ENCODE data around the gene SOX30. TPM values are rescaled to one million over a fixed set of nuclear protein-coding genes. Genes with fewer than 3 reads are reported as not detected.

Gene SOX30
- total RNA-seq, 2 donors from 2014 or later = 0.48 TPM; not detected in 1

DNA sequence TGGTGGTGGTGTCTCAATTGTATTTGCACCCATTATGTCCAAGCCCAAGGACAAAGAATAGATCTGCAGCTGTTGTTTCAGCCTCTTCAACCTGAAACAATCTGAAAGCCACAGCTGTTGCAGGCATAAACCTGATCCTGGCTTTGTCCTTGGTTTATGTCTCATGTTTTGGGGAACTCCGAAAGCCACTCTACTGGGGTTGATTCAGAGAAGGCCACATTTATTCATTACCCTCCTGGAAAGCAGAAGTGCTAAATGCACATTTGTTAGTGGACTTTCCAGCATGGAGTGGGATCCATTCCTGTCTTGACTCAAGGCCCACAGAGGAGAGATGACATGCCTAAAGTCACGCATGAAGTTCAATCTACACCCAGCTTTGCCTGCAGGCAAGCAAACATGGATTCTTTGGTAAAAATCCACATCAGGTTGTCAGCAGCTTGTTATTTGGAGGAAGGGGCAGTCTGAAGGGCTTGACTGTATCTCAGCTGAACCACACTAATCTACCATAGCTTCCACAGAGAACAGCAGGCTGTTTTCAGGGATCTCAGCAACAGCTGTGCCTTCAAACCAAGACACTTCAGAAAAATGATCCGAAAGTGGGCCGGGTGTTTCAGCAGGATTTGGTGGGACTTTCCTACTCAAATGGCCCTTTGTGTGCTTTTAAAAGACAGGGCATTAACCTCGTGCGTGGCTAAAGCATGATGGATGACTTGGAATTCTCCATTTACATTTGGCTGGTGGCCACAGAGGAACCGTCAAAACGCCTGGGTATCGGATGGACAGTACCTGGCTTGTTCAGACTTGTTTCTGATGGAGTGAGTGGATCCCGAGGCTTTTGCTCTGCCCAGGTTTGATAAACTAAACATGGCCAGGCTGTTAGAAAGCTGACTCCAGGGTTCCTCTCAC, 40.4 kb downstream of the SOX30 start:
- Histone ChIP-seq H3K36me3 (ENCODE audit: control insufficient read depth, insufficient read depth, low read length) (no peaks in the 10 kb centered on the region), H3K9ac (ENCODE audit: extremely low read depth, low read length, poor library complexity, severe bottlenecking) (no peak overlapping the region), H3K9me3 (ENCODE audit: control insufficient read depth, low read length) (peaks cover 12% of the 10 kb centered on the region), H3K4me3 (ENCODE audit: low read length) (peak overlapping the region; percentile 11), H3K4me1 (ENCODE audit: control insufficient read depth, insufficient read depth, low read length) (peaks cover 22% of the 10 kb centered on the region), H3K27me3 (ENCODE audit: control insufficient read depth, insufficient read depth, low read length, poor library complexity, severe bottlenecking) (no peaks in the 10 kb centered on the region), H3K27ac (ENCODE audit: low read depth, low read length) (peak overlapping the region; percentile 52)
- no peak for TF ChIP-seq CTCF (conservative IDR thresholded peaks at IDR 0.05)
- Mint-ChIP-seq H3K27ac (no peak overlapping the region), H3K36me3 (ENCODE audit: low read depth) (no peaks in the 10 kb centered on the region), H3K27me3 (ENCODE audit: insufficient read depth) (no peaks in the 10 kb centered on the region), H3K4me3 (no peak overlapping the region), H3K9me3 (peaks cover 2% of the 10 kb centered on the region), H3K4me1 (peaks cover 11% of the 10 kb centered on the region)
- no peak for DNase-seq
- whole genome bisulfite sequencing, 2 experiments (ENCODE audit: insufficient coverage in 1 of 2, insufficient read length in 1 of 2) = 94% methylated on average over 10 of the region's 10 CpGs

DNA sequence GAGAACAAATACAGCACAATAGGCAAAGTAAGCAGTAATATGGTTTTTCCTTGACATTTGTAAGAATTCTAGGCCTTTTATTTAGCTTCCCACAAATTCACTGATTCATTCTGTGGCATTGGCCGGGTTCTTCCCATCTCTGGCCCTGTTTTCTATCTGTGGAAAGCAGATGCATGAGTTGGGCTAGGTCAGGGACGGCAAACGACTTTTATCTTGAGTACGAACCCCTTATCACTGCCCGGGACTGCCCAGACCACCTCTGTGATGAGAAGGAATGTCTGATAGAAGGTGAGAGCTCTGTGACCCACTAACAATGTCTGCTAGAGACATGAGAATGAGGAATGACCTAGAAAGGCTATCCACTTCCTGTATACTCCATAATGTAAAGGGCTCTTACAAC, 41.2 kb downstream of the SOX30 start:
- DNase-seq = no peak
- no peak for TF ChIP-seq CTCF (conservative IDR thresholded peaks at IDR 0.05)
- WGBS, 2 experiments (ENCODE audit: insufficient coverage in 1 of 2, insufficient read length in 1 of 2) = 55 to 75% methylated on average over 4 to 5 of the region's 5 CpGs
- no peaks in the 10 kb centered on the region for H3K27me3 Mint-ChIP-seq (ENCODE audit: insufficient read depth)
- peaks cover 2% of the 10 kb centered on the region for H3K9me3 Mint-ChIP-seq
- no peak overlapping the region for H3K4me3 Mint-ChIP-seq
- peak overlapping the region; percentile 11 for H3K4me3 ChIP-seq (ENCODE audit: low read length)
- peaks cover 12% of the 10 kb centered on the region for H3K9me3 ChIP-seq (ENCODE audit: control insufficient read depth, low read length)
- H3K4me1 ChIP-seq (ENCODE audit: control insufficient read depth, insufficient read depth, low read length) = peaks cover 22% of the 10 kb centered on the region
- H3K9ac ChIP-seq (ENCODE audit: extremely low read depth, low read length, poor library complexity, severe bottlenecking) = no peak overlapping the region
- peaks cover 11% of the 10 kb centered on the region for H3K4me1 Mint-ChIP-seq
- H3K36me3 ChIP-seq (ENCODE audit: control insufficient read depth, insufficient read depth, low read length) = no peaks in the 10 kb centered on the region
- no peak overlapping the region for H3K27ac ChIP-seq (ENCODE audit: low read depth, low read length)
- H3K27me3 ChIP-seq (ENCODE audit: control insufficient read depth, insufficient read depth, low read length, poor library complexity, severe bottlenecking) = no peaks in the 10 kb centered on the region
- peak overlapping the region; percentile 60 for H3K27ac Mint-ChIP-seq
- no peaks in the 10 kb centered on the region for H3K36me3 Mint-ChIP-seq (ENCODE audit: low read depth)

DNA sequence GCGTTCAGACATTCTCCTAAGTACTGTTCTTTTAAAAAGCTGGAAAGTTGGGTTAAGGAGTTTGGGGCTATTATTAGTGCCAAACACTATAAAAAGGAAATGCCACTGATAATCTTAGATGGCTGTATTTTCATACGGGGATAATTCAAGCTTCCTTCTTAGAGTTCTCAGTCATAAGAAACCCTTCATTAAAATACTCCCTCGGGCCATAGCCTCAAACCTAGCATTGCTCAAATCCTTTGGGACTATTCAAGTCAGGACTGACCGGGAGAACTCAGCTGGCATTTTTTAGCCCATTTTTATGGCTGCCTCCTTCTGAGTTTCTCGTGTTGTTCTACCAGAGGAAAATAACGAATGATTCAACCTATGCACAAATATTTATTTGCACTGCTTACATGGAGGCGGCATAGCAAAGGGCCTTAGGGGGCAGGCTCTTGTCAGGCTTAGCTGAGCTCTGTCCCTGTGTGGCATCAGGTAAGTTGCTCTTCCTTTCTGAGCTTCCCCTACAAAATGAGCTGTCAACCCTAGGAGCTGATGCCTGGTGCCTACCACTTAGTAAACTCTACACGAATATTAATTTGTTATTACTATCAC, 43.2 kb downstream of the SOX30 start:
- no peak for TF ChIP-seq CTCF (conservative IDR thresholded peaks at IDR 0.05)
- H3K9ac ChIP-seq (ENCODE audit: extremely low read depth, low read length, poor library complexity, severe bottlenecking) = no peak overlapping the region
- peaks cover 2% of the 10 kb centered on the region for H3K9me3 Mint-ChIP-seq
- peaks cover 11% of the 10 kb centered on the region for H3K4me1 Mint-ChIP-seq
- H3K36me3 Mint-ChIP-seq (ENCODE audit: low read depth) = no peaks in the 10 kb centered on the region
- H3K27me3 ChIP-seq (ENCODE audit: control insufficient read depth, insufficient read depth, low read length, poor library complexity, severe bottlenecking) = no peaks in the 10 kb centered on the region
- 93 to 94% methylated on average over 5 to 8 of the region's 8 CpGs for whole genome bisulfite sequencing, 2 experiments (ENCODE audit: insufficient coverage in 1 of 2, insufficient read length in 1 of 2)
- no peaks in the 10 kb centered on the region for H3K36me3 ChIP-seq (ENCODE audit: control insufficient read depth, insufficient read depth, low read length)
- H3K27ac Mint-ChIP-seq = no peak overlapping the region
- peaks cover 12% of the 10 kb centered on the region for H3K9me3 ChIP-seq (ENCODE audit: control insufficient read depth, low read length)
- no peaks in the 10 kb centered on the region for H3K27me3 Mint-ChIP-seq (ENCODE audit: insufficient read depth)
- H3K27ac ChIP-seq (ENCODE audit: low read depth, low read length) = no peak overlapping the region
- no peak for DNase-seq
- H3K4me1 ChIP-seq (ENCODE audit: control insufficient read depth, insufficient read depth, low read length) = peaks cover 21% of the 10 kb centered on the region
- no peak overlapping the region for H3K4me3 ChIP-seq (ENCODE audit: low read length)
- no peak overlapping the region for H3K4me3 Mint-ChIP-seq
